Stimulated activated naive CD8-positive, alpha-beta T cell treated with anti-CD3 and anti-CD28 coated beads, Interleukin-15, amount 100 ng/mL, for 72 hours (primary cell): ENCODE data around the gene SHOC1.
A peak's percentile ranks its signal among the peaks of the same experiment; 100 is the strongest.
"Not testable (repeated sequence)": the region's sequence is repeated elsewhere in the genome, so short reads cannot be mapped to it uniquely, and the experiment has no call there.

Experiments used
- ATAC-seq: fragments of 150-1000 bp; cut with Tn5 transposase; 2 replicates; pipeline ENCODE4 v1.10.0; 2021; ENCODE audit warnings: mild to moderate bottlenecking, moderate library complexity
- DNase-seq, 2 donors: peaks; one replicate each; pipeline ENCODE4 v3.0.0; 2021 to 2022
- H3K27ac Mint-ChIP-seq, 2 donors: one replicate each; pipeline ENCODE4 v1.8.0; 2022; ENCODE audit warnings: mild to moderate bottlenecking in 2 of 2, mixed read lengths in 2 of 2, moderate library complexity in 2 of 2
- H3K27me3 Mint-ChIP-seq: one replicate; pipeline ENCODE4 v1.8.0; 2022; ENCODE audit warnings: mixed read lengths
- H3K4me1 Mint-ChIP-seq: one replicate; pipeline ENCODE4 v1.8.0; 2022; ENCODE audit warnings: mild to moderate bottlenecking, mixed read lengths
- H3K4me3 Mint-ChIP-seq, 2 donors: one replicate each; pipeline ENCODE4 v1.8.0; 2022; ENCODE audit warnings: mild to moderate bottlenecking in 2 of 2, mixed read lengths in 2 of 2, moderate library complexity in 1 of 2
- H3K9me3 Mint-ChIP-seq, 2 donors: one replicate each; pipeline ENCODE4 v1.8.0; 2022; ENCODE audit warnings: mixed read lengths in 2 of 2

Gene SHOC1

GRCh38 chr9:111815285-111816070 lies 20.7 kb upstream of the SHOC1 start:
- ATAC-seq (no peak), DNase-seq (no peak)
- no peaks in the 10 kb centered on the region for H3K9me3 Mint-ChIP-seq
- no peaks in the 10 kb centered on the region for H3K4me1 Mint-ChIP-seq
- no peak overlapping the region for H3K4me3 Mint-ChIP-seq
- no peak overlapping the region for H3K27ac Mint-ChIP-seq
- peaks cover 9% of the 10 kb centered on the region for H3K27me3 Mint-ChIP-seq

GRCh38 chr9:111812337-111812736 lies 17.6 kb upstream of the SHOC1 start:
- no peak overlapping the region for H3K27ac Mint-ChIP-seq
- ATAC-seq (no peak), DNase-seq (no peak)
- no peaks in the 10 kb centered on the region for H3K27me3 Mint-ChIP-seq
- no peaks in the 10 kb centered on the region for H3K4me1 Mint-ChIP-seq
- H3K9me3 Mint-ChIP-seq: no peaks in the 10 kb centered on the region
- no peak overlapping the region for H3K4me3 Mint-ChIP-seq

GRCh38 chr9:111810908-111811307 lies 16.2 kb upstream of the SHOC1 start:
- Mint-ChIP-seq H3K4me1 (peaks cover 6% of the 10 kb centered on the region), H3K27ac (no peak overlapping the region), H3K27me3 (no peaks in the 10 kb centered on the region), H3K4me3 (no peak overlapping the region), H3K9me3 (no peaks in the 10 kb centered on the region)
- DNase-seq: no peak
- no peak for ATAC-seq

GRCh38 chr9:111810415-111810814 lies 15.7 kb upstream of the SHOC1 start:
- H3K27me3 Mint-ChIP-seq: not testable (repeated sequence)
- H3K4me1 Mint-ChIP-seq: peaks cover 11% of the 10 kb centered on the region

GRCh38 chr9:111807197-111807596 lies 12.5 kb upstream of the SHOC1 start:
- no peaks in the 10 kb centered on the region for H3K9me3 Mint-ChIP-seq

More at GRCh38 chr9:111810415-111810814, 15.7 kb upstream of the SHOC1 start:
- H3K4me3 Mint-ChIP-seq, ATAC-seq, H3K9me3 Mint-ChIP-seq, H3K27ac Mint-ChIP-seq, DNase-seq: not testable (repeated sequence)

GRCh38 chr9:111806259-111806658 lies 11.5 kb upstream of the SHOC1 start:
- Mint-ChIP-seq H3K4me1 (peaks cover 32% of the 10 kb centered on the region), H3K27me3 (no peaks in the 10 kb centered on the region), H3K4me3 (no peak overlapping the region), H3K9me3 (no peaks in the 10 kb centered on the region), H3K27ac (peak overlapping the region in 1 of 2 donors; percentile 73)
- DNase-seq (no peak), ATAC-seq (no peak)

More at GRCh38 chr9:111807197-111807596, 12.5 kb upstream of the SHOC1 start:
- no peak for ATAC-seq
- no peak for DNase-seq
- H3K4me3 Mint-ChIP-seq: no peak overlapping the region
- no peaks in the 10 kb centered on the region for H3K27me3 Mint-ChIP-seq
- peaks cover 32% of the 10 kb centered on the region for H3K4me1 Mint-ChIP-seq
- H3K27ac Mint-ChIP-seq: no peak overlapping the region

GRCh38 chr9:111805830-111806241 lies 11.1 kb upstream of the SHOC1 start:
- Mint-ChIP-seq H3K27ac (peak overlapping the region; percentile 69 to 71), H3K4me1 (peaks cover 32% of the 10 kb centered on the region), H3K27me3 (no peaks in the 10 kb centered on the region), H3K4me3 (peak overlapping the region; percentile 28), H3K9me3 (no peaks in the 10 kb centered on the region)
- no peak for DNase-seq
- ATAC-seq: peak; percentile 82

GRCh38 chr9:111805262-111805661 lies 10.5 kb upstream of the SHOC1 start:
- DNase-seq (no peak), ATAC-seq (no peak)
- H3K4me3 Mint-ChIP-seq: peak overlapping the region; percentile 28
- peaks cover 32% of the 10 kb centered on the region for H3K4me1 Mint-ChIP-seq
- no peaks in the 10 kb centered on the region for H3K9me3 Mint-ChIP-seq
- H3K27ac Mint-ChIP-seq: peak overlapping the region in 1 of 2 donors; percentile 69
- no peaks in the 10 kb centered on the region for H3K27me3 Mint-ChIP-seq

GRCh38 chr9:111804636-111805035 lies 9.9 kb upstream of the SHOC1 start:
- DNase-seq: no peak
- Mint-ChIP-seq H3K4me1 (peaks cover 32% of the 10 kb centered on the region), H3K27ac (peak overlapping the region in 1 of 2 donors; percentile 91), H3K4me3 (peak overlapping the region; percentile 47 to 79), H3K9me3 (no peaks in the 10 kb centered on the region), H3K27me3 (no peaks in the 10 kb centered on the region)
- ATAC-seq: no peak

- H3K4me3 Mint-ChIP-seq: peak overlapping the region; percentile 47 to 79
- no peaks in the 10 kb centered on the region for H3K27me3 Mint-ChIP-seq
- H3K27ac Mint-ChIP-seq: peak overlapping the region; percentile 91 to 93
- peaks cover 32% of the 10 kb centered on the region for H3K4me1 Mint-ChIP-seq
- no peaks in the 10 kb centered on the region for H3K9me3 Mint-ChIP-seq
- peak; percentile 89 for ATAC-seq
- DNase-seq: peak in 1 of 2 donors; percentile 3
These were observed 9.2 kb upstream of the SHOC1 start for GRCh38 chr9:111803924-111804323.

- DNase-seq (no peak), ATAC-seq (no peak)
- Mint-ChIP-seq H3K4me1 (peaks cover 17% of the 10 kb centered on the region), H3K27me3 (no peaks in the 10 kb centered on the region), H3K4me3 (no peak overlapping the region), H3K9me3 (no peaks in the 10 kb centered on the region), H3K27ac (no peak overlapping the region)
These were observed 5.3 kb upstream of the SHOC1 start for GRCh38 chr9:111799915-111800526.

GRCh38 chr9:111799506-111799905 lies 4.8 kb upstream of the SHOC1 start:
- no peak for ATAC-seq
- Mint-ChIP-seq H3K9me3 (no peaks in the 10 kb centered on the region), H3K27ac (no peak overlapping the region), H3K4me3 (no peak overlapping the region), H3K27me3 (no peaks in the 10 kb centered on the region), H3K4me1 (peaks cover 12% of the 10 kb centered on the region)
- no peak for DNase-seq

GRCh38 chr9:111798786-111799185 lies 4.0 kb upstream of the SHOC1 start:
- Mint-ChIP-seq H3K27me3 (no peaks in the 10 kb centered on the region), H3K4me1 (peaks cover 4% of the 10 kb centered on the region), H3K9me3 (no peaks in the 10 kb centered on the region), H3K27ac (no peak overlapping the region), H3K4me3 (no peak overlapping the region)
- no peak for ATAC-seq
- no peak for DNase-seq

GRCh38 chr9:111795557-111795839 lies 761 bp upstream of the SHOC1 start:
- Mint-ChIP-seq H3K4me3 (no peak overlapping the region), H3K4me1 (no peaks in the 10 kb centered on the region), H3K27ac (no peak overlapping the region), H3K9me3 (no peaks in the 10 kb centered on the region), H3K27me3 (no peaks in the 10 kb centered on the region)
- DNase-seq (no peak), ATAC-seq (no peak)

GRCh38 chr9:111791821-111792220 lies 2.9 kb downstream of the SHOC1 start:
- DNase-seq, H3K27me3 Mint-ChIP-seq, H3K27ac Mint-ChIP-seq, H3K9me3 Mint-ChIP-seq, H3K4me1 Mint-ChIP-seq, ATAC-seq, H3K4me3 Mint-ChIP-seq: not testable (repeated sequence)

- Mint-ChIP-seq H3K9me3 (peaks cover 0 to 5% of the 10 kb centered on the region in 2 donors), H3K27ac (no peak overlapping the region), H3K27me3 (no peaks in the 10 kb centered on the region), H3K4me1 (no peaks in the 10 kb centered on the region), H3K4me3 (no peak overlapping the region)
- ATAC-seq (no peak), DNase-seq (no peak)
These were observed 4.9 kb downstream of the SHOC1 start for GRCh38 chr9:111789881-111790280.
